ENCODE measurements around the gene RNF14.

The RNF14 gene

DNA sequence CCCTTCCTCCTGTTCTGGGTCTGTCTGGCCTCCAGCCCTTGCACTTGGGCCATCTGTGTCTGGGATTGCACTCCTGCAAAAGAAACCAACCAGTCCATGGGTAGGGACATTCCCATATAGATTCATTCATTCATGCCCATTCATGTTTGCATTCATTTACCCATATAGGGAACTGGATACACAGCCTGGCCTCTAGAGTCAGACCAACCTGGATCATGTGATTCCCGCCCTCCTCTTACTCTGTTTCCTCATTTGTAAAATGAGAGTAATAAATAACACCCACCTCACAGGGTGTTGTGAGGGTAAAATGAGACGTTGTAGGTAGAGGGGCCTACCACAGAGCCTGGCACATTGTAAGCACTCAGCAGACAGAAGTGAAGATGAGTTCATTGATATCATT lies 19.4 kb upstream of the RNF14 start:
- no peak for DNase-seq

DNA sequence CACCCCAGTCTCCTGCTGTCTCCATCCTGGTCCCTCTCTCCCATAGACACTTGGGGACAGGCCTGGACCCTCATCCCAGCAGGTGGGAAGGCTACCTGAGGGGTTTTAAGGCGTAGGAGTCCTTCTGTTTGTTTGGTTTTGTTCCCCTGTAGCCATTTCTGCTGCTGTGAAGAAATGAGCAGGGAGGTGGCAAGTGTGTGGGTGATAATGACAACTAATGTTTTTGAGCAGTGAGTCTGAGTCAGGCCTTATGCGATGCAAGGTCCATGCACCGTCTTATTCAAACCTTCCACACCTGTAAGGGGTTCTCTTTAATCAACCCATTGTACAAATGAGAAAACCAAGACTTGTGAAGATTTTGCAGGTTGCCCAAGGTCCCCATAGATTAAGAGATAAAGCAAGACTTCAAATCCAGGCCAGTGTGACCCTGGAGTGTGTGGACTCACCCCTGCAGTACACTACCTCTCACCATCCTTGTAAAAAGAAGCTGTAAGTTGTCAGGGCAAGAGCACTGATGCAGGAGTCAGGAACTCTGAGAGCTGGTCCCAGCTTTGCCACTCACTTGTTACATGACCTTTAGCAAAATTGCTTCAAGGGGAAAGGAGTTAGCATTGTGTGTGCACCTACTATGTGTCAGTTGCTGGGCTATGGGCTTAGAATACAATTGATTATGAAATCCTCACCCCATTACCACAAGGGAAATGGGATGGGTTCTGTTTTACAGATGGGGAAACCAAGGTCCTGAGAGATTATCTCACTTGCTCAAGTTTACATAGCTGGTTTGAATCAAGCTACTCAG lies 18.5 kb upstream of the RNF14 start:
- no peak for DNase-seq

DNA sequence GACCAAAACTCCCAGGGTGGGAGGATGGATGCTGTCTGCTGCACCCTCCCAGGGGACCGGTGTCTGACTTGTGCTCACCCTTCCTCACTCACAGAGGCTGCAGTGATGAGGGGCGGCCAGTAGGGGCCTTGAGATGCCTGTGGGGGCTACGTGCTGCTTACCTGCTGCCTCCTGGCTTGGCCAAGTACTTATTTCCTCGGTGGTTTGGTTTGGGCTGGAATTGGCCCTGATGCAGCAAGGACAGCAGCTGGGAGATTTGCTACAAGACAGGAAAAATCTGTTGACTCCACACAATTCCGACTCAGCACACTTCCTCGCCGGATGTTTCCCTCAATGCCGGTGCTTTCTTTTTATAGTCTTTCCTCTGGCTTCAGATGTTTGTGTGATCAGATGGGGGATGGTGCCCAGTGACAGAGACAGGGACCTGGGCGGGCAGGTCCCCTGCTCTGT lies 17.5 kb upstream of the RNF14 start:
- DNase-seq: no peak

DNA sequence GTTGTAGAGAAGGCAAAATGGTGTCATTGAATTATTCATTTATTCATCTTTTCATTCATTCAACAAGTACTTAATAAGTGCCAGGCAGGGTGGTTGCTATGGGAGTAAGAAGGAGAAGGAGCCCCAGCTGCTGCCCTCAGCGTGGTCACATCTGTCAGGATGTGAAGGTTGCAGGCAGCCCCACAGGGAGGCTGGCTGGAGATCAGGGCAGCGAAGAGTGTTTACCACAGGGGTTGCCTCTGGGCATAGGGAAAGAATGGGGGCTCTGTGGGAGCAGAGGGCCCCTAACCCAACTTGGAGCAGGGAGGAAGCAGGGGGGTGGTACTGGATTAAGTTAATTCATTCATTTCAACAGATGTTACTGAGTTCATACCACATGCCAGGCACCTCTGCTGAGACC lies 16.9 kb upstream of the RNF14 start:
- DNase-seq: no peak

DNA sequence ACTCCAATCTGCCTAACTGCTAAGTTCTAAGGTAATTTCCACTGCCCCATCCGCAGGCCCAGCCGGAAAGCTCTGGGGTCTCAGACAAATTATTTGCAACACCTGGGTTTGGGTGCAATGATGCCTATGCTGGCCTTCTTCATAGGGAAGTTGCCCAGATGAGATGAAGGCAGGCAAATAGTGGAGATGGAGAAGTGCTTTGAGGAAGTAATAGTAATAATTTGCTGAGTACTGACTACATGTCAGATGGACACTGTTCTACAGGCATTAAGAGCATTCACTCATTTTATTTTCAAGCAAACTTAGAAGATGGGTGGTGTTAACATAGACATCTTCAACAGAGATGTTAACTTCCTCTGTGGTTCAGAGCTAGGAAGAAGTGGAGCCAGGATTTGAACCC lies 14.7 kb upstream of the RNF14 start:
- no peak for DNase-seq

DNA sequence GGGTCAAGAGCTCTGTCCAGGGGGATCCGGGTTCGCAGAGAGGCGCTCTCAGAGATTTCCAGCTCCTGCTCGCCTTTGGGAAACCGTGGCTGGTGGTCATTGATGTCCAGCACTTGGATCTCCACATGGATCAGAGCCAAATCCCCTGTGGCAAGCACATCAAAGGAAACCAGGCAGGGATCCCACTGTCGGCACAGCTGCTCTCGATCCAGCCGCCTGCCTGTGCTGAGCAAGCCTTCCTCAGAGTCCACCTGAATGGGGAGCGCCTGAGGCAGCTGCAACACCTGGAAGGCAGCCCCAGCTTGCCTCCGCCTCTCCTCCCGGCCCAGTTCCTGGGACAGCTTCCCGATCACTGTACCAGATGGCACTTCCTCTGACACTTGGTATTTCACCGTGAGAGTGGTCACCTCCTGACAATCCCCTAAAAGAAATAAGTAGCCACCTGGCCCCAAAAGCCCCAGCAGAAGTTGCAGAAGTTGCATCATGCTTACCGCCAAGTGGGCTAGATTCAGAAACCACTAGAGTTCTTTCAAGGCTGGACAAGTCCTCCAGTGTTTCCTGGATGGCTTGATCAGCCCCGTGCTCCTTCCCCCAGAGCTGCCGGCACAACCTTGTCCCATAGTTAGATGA lies 11.4 kb upstream of the RNF14 start:
- DNase-seq: no peak

DNA sequence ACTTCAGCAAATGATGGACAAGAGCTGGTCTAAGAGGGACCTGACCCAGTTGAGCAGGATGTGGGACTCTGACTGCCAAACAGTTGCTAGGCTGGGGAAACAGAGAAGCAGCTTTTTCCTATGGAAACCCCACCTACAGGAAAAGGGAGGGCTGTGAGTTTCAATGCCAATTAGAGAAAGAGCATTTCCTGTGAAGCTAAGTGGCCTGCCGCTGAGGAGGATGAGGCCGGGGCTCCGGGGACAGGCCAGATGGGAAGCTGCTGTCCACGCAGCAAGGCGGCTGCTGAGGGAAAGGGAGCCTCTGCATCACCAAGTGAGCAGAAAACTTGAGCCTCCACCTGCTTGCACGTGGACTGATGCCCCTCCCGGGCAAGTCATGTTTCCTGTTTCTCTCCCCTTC lies 10.8 kb upstream of the RNF14 start, which contains the start of gene PCDH12:
PCDH12 (minus strand) TSS at position 90 of the 400 bp plus-strand sequence. CDS start 351 bp downstream, outside the sequence.
- no peak for DNase-seq

DNA sequence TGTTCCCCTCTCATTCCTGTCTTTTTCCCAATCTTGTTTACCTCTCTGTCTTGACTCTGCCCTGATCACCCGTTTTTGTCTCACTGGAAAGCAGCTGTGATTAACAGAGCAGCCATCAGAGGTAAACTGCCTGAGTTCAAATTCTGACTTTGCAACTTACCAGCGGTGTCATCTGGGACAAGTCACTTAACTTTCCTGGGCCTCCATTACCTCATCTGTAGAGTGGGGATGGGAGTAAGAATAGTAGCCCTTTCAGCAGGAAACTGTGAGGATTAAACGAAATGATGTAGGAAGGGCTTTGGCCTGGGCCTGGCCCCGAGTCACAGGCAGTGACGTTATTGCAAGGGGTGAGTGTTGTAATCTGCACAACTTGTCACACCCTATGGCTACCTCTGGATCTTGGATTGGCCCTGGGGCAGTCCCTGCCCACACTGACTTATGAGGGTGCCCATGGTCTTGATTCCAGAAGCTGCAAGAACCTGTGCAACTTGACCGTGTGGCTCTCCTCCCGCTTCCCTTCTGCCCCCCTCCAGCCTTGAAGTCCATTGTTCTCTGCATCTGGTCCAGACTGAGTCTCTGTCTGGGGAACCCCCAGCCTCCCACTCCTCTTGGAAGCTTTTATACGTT lies 10.2 kb upstream of the RNF14 start:
- no peak for DNase-seq

DNA sequence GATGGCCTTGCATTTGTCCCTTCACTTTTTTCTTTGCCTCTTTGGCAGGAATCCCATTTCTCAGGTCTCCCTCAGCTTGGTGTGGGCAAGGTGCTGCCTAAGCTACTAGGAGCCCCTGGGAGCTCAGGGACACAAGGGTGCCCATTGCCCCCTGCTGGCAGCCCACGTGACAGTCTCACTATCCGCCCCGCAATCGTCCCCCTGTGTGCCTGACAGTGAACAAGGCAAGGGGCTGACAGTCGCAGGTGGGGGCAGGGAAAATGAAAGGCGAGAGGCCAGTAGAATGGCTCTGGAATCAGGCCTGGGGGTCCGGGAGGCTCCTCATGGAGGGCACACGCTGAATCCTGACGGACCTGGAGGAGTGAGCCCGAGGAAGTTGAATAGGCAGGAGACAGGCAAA lies 8.9 kb upstream of the RNF14 start:
- DNase-seq: no peak

DNA sequence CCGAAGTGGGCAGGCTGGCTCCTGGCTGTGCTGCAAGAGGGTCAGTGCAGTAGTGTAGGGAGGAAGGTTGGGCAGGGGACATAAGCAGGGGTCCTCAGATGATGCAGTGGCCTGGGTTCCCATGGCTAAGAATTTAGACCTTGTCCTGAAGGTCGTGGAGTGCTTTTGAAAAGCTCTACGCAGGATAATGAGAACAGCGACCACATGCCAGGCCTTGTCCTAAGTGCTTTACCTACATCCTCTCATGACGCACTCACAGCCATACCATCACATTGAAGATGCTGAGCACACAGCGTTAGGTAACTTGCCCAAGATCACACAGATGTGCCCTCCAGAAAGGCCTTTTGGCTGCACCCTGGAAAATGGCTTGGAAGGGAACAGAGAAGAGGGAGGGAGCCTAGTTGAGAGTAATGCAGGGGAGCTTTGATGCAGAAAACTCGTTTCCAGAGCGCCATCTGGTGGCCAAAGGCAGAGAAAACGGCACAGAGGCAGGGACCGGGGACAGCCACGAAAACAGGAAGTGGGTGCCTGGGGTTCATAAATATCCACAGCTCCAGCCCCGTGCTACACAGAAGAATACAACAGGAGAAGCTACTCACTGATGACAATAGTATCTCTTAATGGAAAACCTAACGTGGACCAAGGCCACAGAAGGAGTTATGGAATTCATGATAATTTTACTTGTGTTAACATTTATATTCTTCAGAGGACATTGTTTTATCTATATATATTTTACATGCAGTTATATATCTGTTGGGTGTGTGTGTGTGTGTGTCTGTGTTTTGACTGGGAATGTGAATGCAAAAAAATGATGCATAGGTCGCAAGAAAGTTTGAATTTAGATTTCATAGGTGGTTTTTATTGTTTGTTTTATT lies 8.2 kb upstream of the RNF14 start:
- DNase-seq: peak; percentile 24

DNA sequence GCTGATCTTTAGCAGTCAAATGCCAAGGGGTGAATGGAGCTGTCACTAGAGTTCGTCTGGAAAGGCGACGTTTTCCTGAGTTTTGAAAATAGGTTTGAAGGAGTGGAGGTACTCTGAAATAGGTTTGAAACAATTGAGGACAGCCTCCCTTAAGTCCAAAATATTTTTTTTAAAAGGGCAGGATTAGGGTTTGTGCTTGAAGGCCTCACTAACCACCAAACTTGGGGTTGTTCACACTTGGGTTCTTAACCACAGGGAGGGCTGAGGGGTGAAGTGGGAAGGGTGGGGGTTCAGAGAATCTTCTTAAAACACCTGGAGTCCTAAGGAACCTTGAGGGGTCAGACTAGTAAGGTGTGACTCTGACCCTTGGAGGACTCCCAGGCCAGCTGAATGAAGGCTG lies 7.4 kb upstream of the RNF14 start:
- DNase-seq: no peak

DNA sequence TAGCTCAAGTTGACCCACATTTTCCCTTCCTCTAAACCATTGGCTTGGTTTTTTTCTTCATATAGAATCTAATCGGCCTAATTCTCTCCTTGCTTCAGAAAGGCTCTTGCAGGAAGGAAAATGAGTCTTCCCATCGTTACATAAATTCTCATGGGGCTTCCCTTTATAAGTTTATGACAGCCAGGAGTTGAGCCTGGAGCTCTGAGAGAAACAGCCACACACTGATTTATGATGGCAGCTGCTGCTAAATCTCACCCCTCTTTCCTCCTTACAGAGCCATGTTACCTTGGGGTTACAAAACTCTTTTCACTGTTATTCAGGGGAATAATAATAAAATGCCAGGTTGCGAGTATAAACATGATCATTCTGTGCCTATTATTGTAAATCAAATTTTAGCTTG lies 5.2 kb upstream of the RNF14 start:
- DNase-seq: no peak

DNA sequence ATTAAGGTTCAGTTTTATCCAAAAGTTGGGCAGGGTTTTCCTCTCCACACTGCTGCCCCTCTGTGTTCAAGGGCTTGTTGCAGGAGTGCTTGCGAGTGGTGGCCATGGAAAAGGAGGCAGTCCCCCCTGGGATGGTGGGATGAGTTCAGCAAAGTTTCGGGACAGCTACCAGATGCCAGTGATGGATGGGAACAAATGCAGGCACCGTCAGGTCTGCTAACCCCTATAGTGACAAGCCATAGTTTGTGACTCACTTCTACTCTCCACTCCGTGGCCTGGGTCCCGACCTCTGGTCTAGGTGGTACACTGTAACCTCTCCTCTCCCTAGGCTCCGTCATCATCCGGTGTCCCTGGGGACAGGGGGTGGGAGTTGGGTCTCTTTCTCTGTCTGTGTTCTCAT lies 3.8 kb upstream of the RNF14 start:
- no peak for DNase-seq

DNA sequence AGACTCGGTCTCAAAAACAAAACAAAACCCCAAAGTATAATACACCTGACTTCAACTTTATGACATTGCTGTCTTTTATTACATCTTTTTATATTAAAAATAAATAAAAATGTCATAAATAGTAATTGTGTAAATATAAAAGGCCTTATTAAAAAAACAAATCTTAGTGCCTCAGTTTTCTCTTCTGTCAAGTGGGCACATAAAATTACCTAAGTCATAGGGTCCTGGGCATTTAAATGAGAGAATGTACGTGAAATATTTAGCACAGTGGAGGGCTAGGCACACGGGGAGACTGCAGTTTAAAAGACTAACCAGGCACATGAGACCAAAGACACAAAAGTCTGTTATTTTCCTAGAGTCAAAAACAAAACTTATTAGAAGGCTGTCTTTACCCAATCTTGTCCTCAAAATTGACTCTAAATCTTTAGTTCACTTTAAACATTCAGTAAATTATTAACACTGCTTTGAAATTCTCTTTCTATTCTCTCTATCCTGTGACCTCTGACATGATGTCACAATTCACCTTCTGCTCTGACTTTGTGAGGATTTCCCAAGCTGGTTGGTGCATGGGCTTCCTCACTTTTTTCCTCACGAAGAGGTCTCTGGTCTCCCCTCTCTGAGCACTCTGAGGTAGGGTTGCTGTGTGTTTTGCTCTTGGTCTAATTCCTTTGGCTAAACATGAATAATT lies 2.5 kb upstream of the RNF14 start:
- no peak for DNase-seq

DNA sequence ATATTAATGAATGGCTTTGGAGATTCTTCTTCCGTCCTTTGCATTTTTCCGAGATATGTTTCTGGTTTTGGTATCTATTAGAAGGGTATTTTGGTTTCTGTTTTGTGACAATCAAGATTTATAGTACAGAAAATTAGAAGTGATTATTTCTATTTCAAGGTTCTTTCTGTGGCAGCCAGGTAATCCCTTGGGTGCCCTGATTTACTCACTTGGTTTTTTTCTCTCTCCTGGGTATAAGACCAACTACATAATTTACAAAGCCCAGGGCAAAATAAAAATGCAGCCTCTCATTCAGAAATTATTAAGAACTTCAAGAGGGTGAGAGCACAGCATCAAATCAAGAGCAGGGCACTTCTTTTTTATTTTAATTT lies 2.0 kb upstream of the RNF14 start:
- DNase-seq: no peak

DNA sequence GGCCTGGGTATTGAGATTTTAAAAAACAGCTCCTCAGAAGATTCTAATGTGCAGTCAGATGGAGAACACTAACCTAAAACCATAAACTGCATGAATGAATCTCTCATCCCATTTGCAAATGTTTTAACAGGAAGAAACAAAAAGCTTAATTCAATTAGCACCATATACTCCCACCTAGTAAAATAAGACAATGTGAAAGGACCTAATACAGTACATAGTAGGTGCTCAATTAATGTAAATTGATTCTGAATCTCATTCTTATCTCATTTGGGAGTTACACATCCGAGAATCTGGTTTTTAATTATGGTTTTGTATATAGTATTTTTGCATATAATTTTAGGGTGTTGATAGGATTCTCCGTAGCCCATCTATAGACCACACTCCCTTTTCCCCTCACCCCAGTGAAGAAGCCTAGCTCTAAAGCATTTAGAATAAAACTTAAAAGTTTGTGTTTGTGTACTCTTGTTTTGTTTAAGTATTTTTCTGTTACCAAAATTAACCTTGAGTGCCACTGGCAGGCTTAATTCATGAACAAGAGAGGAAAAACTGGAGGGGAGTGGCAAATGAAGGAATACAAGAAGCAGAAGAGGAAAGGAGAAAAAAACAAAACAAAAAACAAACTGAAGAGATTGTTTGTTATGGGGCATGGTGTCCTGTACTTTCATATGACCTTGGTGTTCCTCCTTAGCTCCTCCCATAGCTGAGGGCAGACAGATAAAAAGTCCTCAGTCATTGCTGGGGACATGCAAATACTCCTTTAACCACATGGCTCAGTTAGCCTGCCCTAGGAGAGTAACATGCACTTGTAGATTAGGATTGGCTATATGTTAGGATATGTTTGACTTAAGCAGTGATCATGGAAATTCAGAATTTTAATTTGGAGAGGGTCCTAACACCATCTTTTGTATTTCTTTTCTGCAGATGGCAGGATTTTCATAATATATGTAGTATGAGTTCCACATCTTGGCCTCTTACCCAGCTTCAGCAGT lies 1.2 kb downstream of the RNF14 start:
- DNase-seq: no peak

DNA sequence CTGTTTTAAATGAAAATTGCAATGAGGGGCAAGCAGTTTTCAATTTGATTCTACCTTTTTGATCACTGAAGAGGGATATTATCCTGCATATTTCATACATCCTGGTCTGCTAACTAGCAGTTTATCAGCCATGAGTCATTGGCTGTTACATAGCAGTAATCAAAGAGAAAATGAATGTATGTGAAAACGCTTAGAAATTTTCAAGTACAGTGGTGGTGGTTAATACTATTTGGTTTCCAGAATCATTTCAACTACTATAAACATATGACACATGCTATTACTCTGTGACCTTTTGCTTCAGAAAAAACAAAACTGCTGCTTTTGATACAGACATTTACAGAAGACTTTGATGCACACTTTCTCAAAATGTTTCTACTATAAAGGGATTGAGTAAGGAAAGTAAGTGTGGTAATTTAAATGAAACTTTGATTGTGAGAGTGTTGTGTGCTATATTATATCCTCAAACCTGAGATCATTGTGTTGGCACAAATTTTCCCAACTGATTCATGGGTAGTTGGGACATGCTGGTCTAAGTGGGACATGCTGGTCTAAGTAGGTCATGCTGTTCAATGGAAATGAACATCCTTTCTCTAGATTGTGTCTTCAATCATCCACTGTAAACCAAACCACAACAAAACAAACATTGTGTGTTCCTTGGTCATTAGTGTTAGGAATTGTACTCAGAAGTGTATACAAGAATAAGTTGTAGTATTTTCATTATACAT lies 5.1 kb downstream of the RNF14 start:
- no peak for DNase-seq

DNA sequence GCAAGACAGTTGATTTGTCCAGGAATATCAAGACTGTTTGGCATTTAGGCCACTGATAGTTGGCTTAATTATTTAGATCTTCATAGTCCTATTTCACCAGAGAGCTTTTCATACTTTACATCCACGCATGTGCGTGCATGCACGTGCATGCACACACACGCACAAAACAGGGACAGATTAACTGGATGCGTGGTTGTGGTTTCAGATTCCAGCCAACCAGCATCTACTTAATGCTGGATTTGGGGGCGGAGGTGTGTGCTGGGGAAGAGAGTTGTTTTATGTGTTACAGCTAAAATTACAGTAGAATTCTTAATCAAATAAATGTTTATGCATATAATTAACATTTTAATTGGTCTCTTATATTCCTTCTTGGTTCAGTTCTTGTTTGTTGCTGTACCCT lies 7.3 kb downstream of the RNF14 start:
- DNase-seq: no peak

DNA sequence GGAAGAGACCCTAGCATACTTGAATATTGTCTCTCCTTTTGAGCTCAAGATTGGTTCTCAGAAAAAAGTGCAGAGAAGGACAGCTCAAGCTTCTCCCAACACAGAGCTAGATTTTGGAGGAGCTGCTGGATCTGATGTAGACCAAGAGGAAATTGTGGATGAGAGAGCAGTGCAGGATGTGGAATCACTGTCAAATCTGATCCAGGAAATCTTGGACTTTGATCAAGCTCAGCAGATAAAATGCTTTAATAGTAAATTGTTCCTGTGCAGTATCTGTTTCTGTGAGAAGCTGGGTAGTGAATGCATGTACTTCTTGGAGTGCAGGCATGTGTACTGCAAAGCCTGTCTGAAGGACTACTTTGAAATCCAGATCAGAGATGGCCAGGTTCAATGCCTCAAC lies 9.5 kb downstream of the RNF14 start:
- DNase-seq: no peak

DNA sequence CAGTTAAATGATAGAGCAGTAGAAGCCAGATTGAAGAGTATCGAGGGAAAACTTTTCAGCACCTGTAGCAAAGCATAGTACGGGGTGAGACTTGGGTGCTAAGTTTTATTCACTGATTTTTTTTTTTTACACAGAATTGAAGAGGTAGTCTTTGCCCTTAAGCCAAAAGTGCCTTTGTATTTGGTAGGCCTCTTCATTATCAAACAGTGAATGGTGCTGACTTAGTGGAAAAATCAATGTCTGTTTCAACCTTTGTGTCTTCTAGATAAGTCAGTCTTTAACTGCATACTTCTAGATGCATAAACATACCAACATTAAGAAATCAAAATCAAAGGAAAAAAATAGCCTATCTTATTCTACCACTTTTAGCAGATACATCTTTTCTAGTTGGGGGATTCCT lies 13.7 kb downstream of the RNF14 start:
- no peak for DNase-seq

DNA sequence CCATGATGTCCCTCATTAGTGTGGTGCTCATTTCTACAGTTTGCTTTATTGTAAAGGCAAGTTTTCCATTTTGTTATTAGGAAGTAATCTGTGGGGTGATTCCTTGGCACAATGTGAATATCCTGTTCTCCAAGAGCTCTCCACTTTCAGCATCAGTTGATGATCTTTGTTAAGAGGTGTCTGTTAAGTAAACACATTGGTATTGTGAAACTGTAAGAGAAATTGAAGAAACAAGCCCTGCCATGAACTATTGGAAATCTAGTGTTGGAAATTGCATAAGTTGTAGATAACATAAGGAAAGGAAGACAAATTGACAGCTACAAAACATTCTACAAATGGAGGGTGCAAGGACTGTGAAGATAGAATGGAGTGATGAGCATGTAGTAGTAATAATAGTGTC lies 17.2 kb downstream of the RNF14 start:
- DNase-seq: no peak
